SK-N-MC (cell line): Measurements from ENCODE around the gene SEC61A1.

Experiments used
- DNase-seq: peaks from one replicate; pipeline ENCODE4 v3.0.0-alpha.2; 2011; ENCODE audit warnings: low read depth, low spot score
- H3K27ac ChIP-seq: fragments of 200-600 bp; sonication (generic); 2 replicates; pipeline ENCODE4 v1.5.1; 2016; ENCODE audit warnings: mixed run types
- H3K36me3 ChIP-seq: fragments of 200-600 bp; sonication (generic); 2 replicates; pipeline ENCODE4 v1.6.1; 2017; ENCODE audit warnings: antibody characterized with exemption, low read length, mixed read lengths; ENCODE audit not compliant: insufficient read depth
- H3K4me3 ChIP-seq: fragments of 200-600 bp; sonication (generic); 2 replicates; pipeline ENCODE4 v1.5.1; 2016
- H3K9ac ChIP-seq: fragments of 200-600 bp; sonication (generic); 2 replicates; pipeline ENCODE4 v1.8.0; 2017; ENCODE audit warnings: mixed run types, mixed read lengths; ENCODE audit not compliant: insufficient read length
- H3K9me3 ChIP-seq: fragments of 200-600 bp; sonication (generic); 2 replicates; pipeline ENCODE4 v1.6.1; 2017; ENCODE audit warnings: low read depth, mild to moderate bottlenecking, antibody characterized with exemption, low read length, moderate library complexity, mixed read lengths
- EZH2 ChIP-seq: fragments of 200-600 bp; sonication (generic); IDR thresholded peaks from one replicate; pipeline ENCODE4 v1.6.1; 2017; ENCODE audit warnings: antibody characterized with exemption
- FOXP2 ChIP-seq: optimal IDR thresholded peaks from 2 replicates; pipeline ENCODE3; 2011; ENCODE audit warnings: mild to moderate bottlenecking, moderate library complexity; ENCODE audit not compliant: insufficient read depth; ENCODE audit errors: extremely low read length, control extremely low read depth
- POLR2AphosphoS5 ChIP-seq: IDR thresholded peaks from 2 replicates; pipeline ENCODE4 v1.6.1; 2012; ENCODE audit warnings: mild to moderate bottlenecking, low read depth, low read length, borderline replicate concordance

Gene SEC61A1

GRCh38 chr3:128072454-128073184, 20.4 kb downstream of the SEC61A1 start:
- no peak for TF ChIP-seq FOXP2
- TF ChIP-seq POLR2AphosphoS5 = no peak; the same call in 1 of the 2 replicates
- no peaks in the 10 kb centered on the region for H3K9me3 ChIP-seq
- peaks cover 72% of the 10 kb centered on the region for H3K36me3 ChIP-seq
- DNase-seq = no peak
- H3K27ac ChIP-seq = no peak overlapping the region
- no peak overlapping the region for H3K4me3 ChIP-seq
- H3K9ac ChIP-seq = no peak overlapping the region

GRCh38 chr3:128073185-128073725, 21.0 kb downstream of the SEC61A1 start:
- no peak for DNase-seq
- Histone ChIP-seq H3K4me3 (no peak overlapping the region), H3K36me3 (peaks cover 68% of the 10 kb centered on the region), H3K9ac (no peak overlapping the region), H3K27ac (no peak overlapping the region), H3K9me3 (no peaks in the 10 kb centered on the region)
- TF ChIP-seq FOXP2 (no peak), POLR2AphosphoS5 (no peak), EZH2 (no peak)

- Histone ChIP-seq H3K9me3 (no peaks in the 10 kb centered on the region), H3K9ac (no peak overlapping the region), H3K27ac (no peak overlapping the region), H3K36me3 (peaks cover 66% of the 10 kb centered on the region), H3K4me3 (no peak overlapping the region)
- no peak for DNase-seq
- no peak for TF ChIP-seq EZH2
- TF ChIP-seq FOXP2 = no peak
- TF ChIP-seq POLR2AphosphoS5 = no peak
These were observed 21.6 kb downstream of the SEC61A1 start for GRCh38 chr3:128073807-128074206.

GRCh38 chr3:128074851-128075521, 22.7 kb downstream of the SEC61A1 start:
- peak overlapping the region; percentile 75 for H3K4me3 ChIP-seq

GRCh38 chr3:128075522-128076482, 23.6 kb downstream of the SEC61A1 start:
- Histone ChIP-seq H3K4me3 (peak overlapping the region; percentile 75), H3K27ac (no peak overlapping the region; the same call in 1 of the 2 replicates)
- DNase-seq = peak; percentile 50

More at GRCh38 chr3:128074851-128075521, 22.7 kb downstream of the SEC61A1 start:
- peaks cover 66% of the 10 kb centered on the region for H3K36me3 ChIP-seq
- DNase-seq = no peak
- no peaks in the 10 kb centered on the region for H3K9me3 ChIP-seq
- no peak overlapping the region; the same call in 1 of the 2 replicates for H3K27ac ChIP-seq
- peak overlapping the region; percentile 18 for H3K9ac ChIP-seq
- no peak for TF ChIP-seq FOXP2
- no peak for TF ChIP-seq POLR2AphosphoS5
- TF ChIP-seq EZH2 = no peak

GRCh38 chr3:128076483-128077201, 24.4 kb downstream of the SEC61A1 start:
- no peaks in the 10 kb centered on the region for H3K9me3 ChIP-seq
- H3K9ac ChIP-seq = no peak overlapping the region
- no peak overlapping the region for H3K4me3 ChIP-seq
- peaks cover 66% of the 10 kb centered on the region for H3K36me3 ChIP-seq
- DNase-seq = no peak
- TF ChIP-seq EZH2 = no peak
- no peak for TF ChIP-seq POLR2AphosphoS5
- TF ChIP-seq FOXP2 = no peak
- no peak overlapping the region for H3K27ac ChIP-seq

More at GRCh38 chr3:128075522-128076482, 23.6 kb downstream of the SEC61A1 start:
- Histone ChIP-seq H3K9ac (peak overlapping the region; percentile 18), H3K36me3 (peaks cover 66% of the 10 kb centered on the region), H3K9me3 (no peaks in the 10 kb centered on the region)
- peak; percentile 96 for TF ChIP-seq FOXP2
- TF ChIP-seq EZH2 = no peak
- peak; percentile 60 for TF ChIP-seq POLR2AphosphoS5

GRCh38 chr3:128077202-128077624, 25.0 kb downstream of the SEC61A1 start:
- DNase-seq = no peak
- TF ChIP-seq EZH2 (no peak), POLR2AphosphoS5 (no peak), FOXP2 (no peak)
- no peak overlapping the region for H3K4me3 ChIP-seq

More at GRCh38 chr3:128077202-128077624, 25.0 kb downstream of the SEC61A1 start:
- H3K9me3 ChIP-seq = no peaks in the 10 kb centered on the region
- H3K9ac ChIP-seq = no peak overlapping the region
- no peak overlapping the region for H3K27ac ChIP-seq
- peaks cover 66% of the 10 kb centered on the region for H3K36me3 ChIP-seq
